Measurements from ENCODE around the gene RNF123. TPM values are rescaled to one million over a fixed set of nuclear protein-coding genes. Genes with fewer than 3 reads are reported as not detected.

The RNF123 gene
- polyA plus RNA-seq, 1 of the 3 experiments (the other 2 are of a cell fraction): 48.1 TPM

GRCh38 chr3:49750056-49750455 lies 60.7 kb downstream of the RNF123 start:
- H3K27me3 ChIP-seq (ENCODE audit: insufficient read depth): no peaks in the 10 kb centered on the region
- no peaks in the 10 kb centered on the region for H3K4me1 ChIP-seq (ENCODE audit: control insufficient read depth in 1 of 2, insufficient read depth in 2 of 2, low read depth in 1 of 2, low read length in 1 of 2)
- H3K9me3 ChIP-seq: no peaks in the 10 kb centered on the region
- peaks cover 10 to 14% of the 10 kb centered on the region in 2 experiments for H3K36me3 ChIP-seq (replicated peaks in 1 of 2; ENCODE audit: control insufficient read depth in 1 of 2, insufficient read depth in 2 of 2, low read length in 1 of 2)
- no peak for TF ChIP-seq NRF1 (IDR thresholded peaks at IDR 0.05; ENCODE audit: low read depth, low read length)
- TF ChIP-seq, protein P1, sequence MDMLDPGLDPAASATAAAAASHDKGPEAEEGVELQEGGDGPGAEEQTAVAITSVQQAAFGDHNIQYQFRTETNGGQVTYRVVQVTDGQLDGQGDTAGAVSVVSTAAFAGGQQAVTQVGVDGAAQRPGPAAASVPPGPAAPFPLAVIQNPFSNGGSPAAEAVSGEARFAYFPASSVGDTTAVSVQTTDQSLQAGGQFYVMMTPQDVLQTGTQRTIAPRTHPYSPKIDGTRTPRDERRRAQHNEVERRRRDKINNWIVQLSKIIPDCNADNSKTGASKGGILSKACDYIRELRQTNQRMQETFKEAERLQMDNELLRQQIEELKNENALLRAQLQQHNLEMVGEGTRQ (IDR thresholded peaks at IDR 0.05; ENCODE audit: borderline replicate concordance, low read depth, low read length): no peak
- TF ChIP-seq FOSL2 (IDR thresholded peaks at IDR 0.05; ENCODE audit: borderline replicate concordance, low read depth): no peak
- TF ChIP-seq FOXM1 (IDR thresholded peaks at IDR 0.05; ENCODE audit: low read depth): no peak
- no peak for TF ChIP-seq TCF12 (IDR thresholded peaks at IDR 0.05)
- TF ChIP-seq NFIC (IDR thresholded peaks at IDR 0.05; ENCODE audit: borderline replicate concordance): no peak
- no peak for TF ChIP-seq JUND (IDR thresholded peaks at IDR 0.05)
- TF ChIP-seq, protein P2, sequence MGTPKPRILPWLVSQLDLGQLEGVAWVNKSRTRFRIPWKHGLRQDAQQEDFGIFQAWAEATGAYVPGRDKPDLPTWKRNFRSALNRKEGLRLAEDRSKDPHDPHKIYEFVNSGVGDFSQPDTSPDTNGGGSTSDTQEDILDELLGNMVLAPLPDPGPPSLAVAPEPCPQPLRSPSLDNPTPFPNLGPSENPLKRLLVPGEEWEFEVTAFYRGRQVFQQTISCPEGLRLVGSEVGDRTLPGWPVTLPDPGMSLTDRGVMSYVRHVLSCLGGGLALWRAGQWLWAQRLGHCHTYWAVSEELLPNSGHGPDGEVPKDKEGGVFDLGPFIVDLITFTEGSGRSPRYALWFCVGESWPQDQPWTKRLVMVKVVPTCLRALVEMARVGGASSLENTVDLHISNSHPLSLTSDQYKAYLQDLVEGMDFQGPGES (IDR thresholded peaks at IDR 0.05; ENCODE audit: low read depth, low read length): no peak
- no peak for TF ChIP-seq RCOR1 (IDR thresholded peaks at IDR 0.05; ENCODE audit: low read length)
- no peak for TF ChIP-seq CHD2 (IDR thresholded peaks at IDR 0.05; ENCODE audit: low read length, partially characterized antibody)
- DNase-seq: no peak
- peaks cover 77% of the 10 kb centered on the region for H3K79me2 ChIP-seq (ENCODE audit: insufficient read depth)
- ChIA-PET POLR2A (no interaction called here), CTCF (interaction anchor here (1.5 kb wide), 1 partner anchor 25 kb away, joined by 5 read pairs; no protein-coding TSS in a partner anchor)
- no peak overlapping the region for H2AFZ ChIP-seq (ENCODE audit: low read depth)
- no peak overlapping the region for H3K9ac ChIP-seq
- WGBS (ENCODE audit: low lambda C conversion rate): 94% methylated on average over 4 of the region's 4 CpGs
- 0 out of 2 replicates have a peak, but pooled peaks cover 2% of the 10 kb centered on the region for H3K9me2 ChIP-seq
- peaks cover 51% of the 10 kb centered on the region for H4K20me1 ChIP-seq (ENCODE audit: insufficient read depth)
- no peak overlapping the region for H3K4me3 ChIP-seq (ENCODE audit: low read depth in 2 of 2, low read length in 1 of 2)
- no peak overlapping the region for H3K4me2 ChIP-seq
- H3F3A ChIP-seq (replicated peaks; ENCODE audit: insufficient read depth): peaks cover 9% of the 10 kb centered on the region
- no peak overlapping the region for H3K27ac ChIP-seq (ENCODE audit: low read depth in 2 of 2, low read length in 1 of 2)

DNA sequence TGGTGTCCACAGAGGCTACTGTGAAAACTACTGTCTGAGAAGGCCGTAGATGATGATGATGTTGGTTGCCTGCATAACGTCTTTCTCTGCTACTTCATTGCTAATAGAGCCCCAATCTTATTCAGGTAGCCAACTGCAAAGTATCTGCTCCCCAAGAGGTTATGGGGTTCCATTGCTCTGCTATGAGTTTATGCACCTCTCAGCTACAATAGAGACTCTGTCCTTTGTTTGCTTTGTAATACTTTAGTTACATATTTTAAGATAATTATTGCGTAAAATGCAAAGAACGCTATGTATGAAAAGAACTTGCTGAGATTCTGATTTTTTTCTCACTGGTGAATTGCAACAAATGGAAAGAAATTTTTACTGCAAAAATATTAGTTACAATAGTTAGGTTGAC lies 62.1 kb downstream of the RNF123 start:
- WGBS (ENCODE audit: low lambda C conversion rate): 97% methylated on average over 4 of the region's 4 CpGs
- Histone ChIP-seq H4K20me1 (ENCODE audit: insufficient read depth) (peaks cover 62% of the 10 kb centered on the region), H3K9me3 (no peaks in the 10 kb centered on the region), H3K9ac (no peak overlapping the region), H3K79me2 (ENCODE audit: insufficient read depth) (peaks cover 78% of the 10 kb centered on the region), H3K9me2 (0 out of 2 replicates have a peak, but pooled peaks cover 2% of the 10 kb centered on the region), H3K4me1 (ENCODE audit: control insufficient read depth in 1 of 2, insufficient read depth in 2 of 2, low read depth in 1 of 2, low read length in 1 of 2) (no peaks in the 10 kb centered on the region), H3K27me3 (ENCODE audit: insufficient read depth) (no peaks in the 10 kb centered on the region), H3K36me3 (replicated peaks in 1 of 2; ENCODE audit: control insufficient read depth in 1 of 2, insufficient read depth in 2 of 2, low read length in 1 of 2) (peaks cover 8 to 14% of the 10 kb centered on the region in 2 experiments), H2AFZ (ENCODE audit: low read depth) (no peak overlapping the region), H3K4me2 (no peak overlapping the region), H3F3A (replicated peaks; ENCODE audit: insufficient read depth) (peaks cover 9% of the 10 kb centered on the region), H3K4me3 (ENCODE audit: low read depth in 2 of 2, low read length in 1 of 2) (no peak overlapping the region), H3K27ac (ENCODE audit: low read depth in 2 of 2, low read length in 1 of 2) (no peak overlapping the region)
- ChIA-PET CTCF (no interaction called here), POLR2A (interaction anchor here (0.7 kb wide), 1 partner anchor 212 kb away, joined by 3 read pairs; no protein-coding TSS in a partner anchor)
- no peak for DNase-seq
- TF ChIP-seq, protein P2 (IDR thresholded peaks at IDR 0.05; ENCODE audit: low read depth, low read length): no peak
- TF ChIP-seq ZBTB33 (IDR thresholded peaks at IDR 0.05; ENCODE audit: borderline replicate concordance, low read depth): no peak
- TF ChIP-seq MAX (IDR thresholded peaks at IDR 0.05; ENCODE audit: low read depth): no peak
- TF ChIP-seq GATA2 (CRISPR knock-in tag; IDR thresholded peaks at IDR 0.05): no peak
- TF ChIP-seq RAD21 (IDR thresholded peaks at IDR 0.05; ENCODE audit: low read length): no peak
- TF ChIP-seq JUND (IDR thresholded peaks at IDR 0.05): no peak
- TF ChIP-seq GABPA (IDR thresholded peaks at IDR 0.05; ENCODE audit: low read depth): no peak
- TF ChIP-seq MEF2A (IDR thresholded peaks at IDR 0.05; ENCODE audit: borderline replicate concordance, low read depth): no peak
- TF ChIP-seq, protein P3, sequence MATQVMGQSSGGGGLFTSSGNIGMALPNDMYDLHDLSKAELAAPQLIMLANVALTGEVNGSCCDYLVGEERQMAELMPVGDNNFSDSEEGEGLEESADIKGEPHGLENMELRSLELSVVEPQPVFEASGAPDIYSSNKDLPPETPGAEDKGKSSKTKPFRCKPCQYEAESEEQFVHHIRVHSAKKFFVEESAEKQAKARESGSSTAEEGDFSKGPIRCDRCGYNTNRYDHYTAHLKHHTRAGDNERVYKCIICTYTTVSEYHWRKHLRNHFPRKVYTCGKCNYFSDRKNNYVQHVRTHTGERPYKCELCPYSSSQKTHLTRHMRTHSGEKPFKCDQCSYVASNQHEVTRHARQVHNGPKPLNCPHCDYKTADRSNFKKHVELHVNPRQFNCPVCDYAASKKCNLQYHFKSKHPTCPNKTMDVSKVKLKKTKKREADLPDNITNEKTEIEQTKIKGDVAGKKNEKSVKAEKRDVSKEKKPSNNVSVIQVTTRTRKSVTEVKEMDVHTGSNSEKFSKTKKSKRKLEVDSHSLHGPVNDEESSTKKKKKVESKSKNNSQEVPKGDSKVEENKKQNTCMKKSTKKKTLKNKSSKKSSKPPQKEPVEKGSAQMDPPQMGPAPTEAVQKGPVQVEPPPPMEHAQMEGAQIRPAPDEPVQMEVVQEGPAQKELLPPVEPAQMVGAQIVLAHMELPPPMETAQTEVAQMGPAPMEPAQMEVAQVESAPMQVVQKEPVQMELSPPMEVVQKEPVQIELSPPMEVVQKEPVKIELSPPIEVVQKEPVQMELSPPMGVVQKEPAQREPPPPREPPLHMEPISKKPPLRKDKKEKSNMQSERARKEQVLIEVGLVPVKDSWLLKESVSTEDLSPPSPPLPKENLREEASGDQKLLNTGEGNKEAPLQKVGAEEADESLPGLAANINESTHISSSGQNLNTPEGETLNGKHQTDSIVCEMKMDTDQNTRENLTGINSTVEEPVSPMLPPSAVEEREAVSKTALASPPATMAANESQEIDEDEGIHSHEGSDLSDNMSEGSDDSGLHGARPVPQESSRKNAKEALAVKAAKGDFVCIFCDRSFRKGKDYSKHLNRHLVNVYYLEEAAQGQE (IDR thresholded peaks at IDR 0.05; ENCODE audit: low read depth, low read length): no peak

All from SK-N-SH (cell line).